HepG2 (cell line): ENCODE measurements around the gene THADA. TPM values are rescaled to one million over a fixed set of nuclear protein-coding genes. Genes with fewer than 3 reads are reported as not detected.

ENCODE experiments used
- ARHGAP35 ChIP-seq: sonication (generic); formaldehyde crosslinking; IDR thresholded peaks from 2 replicates; pipeline ENCODE4 v1.9.0; 2022; ENCODE audit warnings: mild to moderate bottlenecking, inconsistent platforms, moderate library complexity, missing genetic modification reagents, borderline replicate concordance
- ARID2 ChIP-seq: sonication (generic); formaldehyde crosslinking; IDR thresholded peaks from 2 replicates; pipeline ENCODE4 v1.8.1; 2022; ENCODE audit warnings: mild to moderate bottlenecking, missing genetic modification reagents, borderline replicate concordance
- ATF1 ChIP-seq: IDR thresholded peaks from 2 replicates; pipeline ENCODE4 v1.6.1; 2016; ENCODE audit warnings: mild to moderate bottlenecking, control low read depth
- CEBPG ChIP-seq: IDR thresholded peaks from 2 replicates; pipeline ENCODE4 v1.6.1; 2016
- FOXP1 ChIP-seq, 2 experiments: fragments of 450-650 bp in 1 of 2; IDR thresholded peaks; 2 replicates each; pipeline ENCODE4 v1.6.1; 2017 to 2018; ENCODE audit warnings: antibody characterized with exemption in 1 of 2
- HMGA1 ChIP-seq: sonication (generic); formaldehyde crosslinking; conservative IDR thresholded peaks from 2 replicates; pipeline ENCODE4 v1.4.0; 2020; ENCODE audit warnings: missing genetic modification reagents
- ISL2 ChIP-seq: sonication (generic); formaldehyde crosslinking; IDR thresholded peaks from 2 replicates; pipeline ENCODE4 v1.5.0; 2020; ENCODE audit warnings: missing genetic modification reagents
- NR2F6 ChIP-seq, 2 experiments: IDR thresholded peaks; 2 replicates each; pipeline ENCODE4 v1.6.1; 2016; ENCODE audit warnings: antibody characterized with exemption in 1 of 2, mild to moderate bottlenecking in 1 of 2
- SOX5 ChIP-seq: IDR thresholded peaks from 2 replicates; pipeline ENCODE4 v1.6.1; 2016; ENCODE audit warnings: borderline replicate concordance
- TBL1XR1 ChIP-seq: fragments of 150-350 bp; IDR thresholded peaks from 2 replicates; pipeline ENCODE4 v1.6.1; 2014; ENCODE audit warnings: borderline replicate concordance, low read length; ENCODE audit not compliant: partially characterized antibody
- ZNF616 ChIP-seq: sonication (generic); formaldehyde crosslinking; IDR thresholded peaks from 2 replicates; pipeline ENCODE4 v1.5.0; 2020; ENCODE audit warnings: low read depth, mild to moderate bottlenecking, missing genetic modification reagents
- ZNF674 ChIP-seq: sonication (generic); formaldehyde crosslinking; IDR thresholded peaks from 2 replicates; pipeline ENCODE4 v1.5.0; 2020; ENCODE audit warnings: low read depth, mild to moderate bottlenecking, missing genetic modification reagents
- ZNF7 ChIP-seq: IDR thresholded peaks from 2 replicates; pipeline ENCODE4 v1.6.1; 2016; ENCODE audit warnings: missing biosample characterization, missing genetic modification reagents
- ZNF768 ChIP-seq: sonication (generic); formaldehyde crosslinking; IDR thresholded peaks from 2 replicates; pipeline ENCODE4 v1.4.0; 2020; ENCODE audit warnings: missing genetic modification reagents
- ZSCAN25 ChIP-seq: sonication (generic); formaldehyde crosslinking; IDR thresholded peaks from 2 replicates; pipeline ENCODE4 v1.8.0; 2022; ENCODE audit warnings: mild to moderate bottlenecking, missing genetic modification reagents
- polyA plus RNA-seq, 8 experiments: library from polyadenylated mRNA; depleted of rRNA in 3 of 8; stranded (reverse) in 7 of 8; unstranded in 1 of 8; fragments of >200 nt; fragmentation: Illumina TruSeq in 4 of 8; extraction: Trizol in 4 of 8; gene quantifications; 2 replicates each; pipeline versions ENCODE4 v1.2.1 to v1.2.3, GENCODE V29; 2011 to 2016; ENCODE audit warnings: low read depth in 4 of 8, missing spikeins in 1 of 8, mixed read lengths in 1 of 8; ENCODE audit not compliant: insufficient read depth in 1 of 8
- total RNA-seq, 5 experiments: library from RNA; depleted of rRNA; stranded (reverse); fragments of >200 nt; fragmentation: Illumina TruSeq; extraction: Trizol; gene quantifications; 2 replicates each; pipeline ENCODE4 v1.2.3, GENCODE V29; 2016; ENCODE audit warnings: low read depth in 1 of 5
- TF ChIP-seq, protein P1 (sequence below): sonication (generic); formaldehyde crosslinking; IDR thresholded peaks from 2 replicates; pipeline ENCODE4 v1.5.0; 2020; ENCODE audit warnings: missing genetic modification reagents
- TF ChIP-seq, protein P2 (sequence below): sonication (generic); formaldehyde crosslinking; IDR thresholded peaks from 2 replicates; pipeline ENCODE4 v1.4.0; 2020; ENCODE audit warnings: missing genetic modification reagents
- TF ChIP-seq, protein P3 (sequence below): sonication (generic); formaldehyde crosslinking; IDR thresholded peaks from 2 replicates; pipeline ENCODE4 v1.4.0; 2020; ENCODE audit warnings: missing genetic modification reagents
- TF ChIP-seq, protein P4 (sequence below): sonication (generic); formaldehyde crosslinking; IDR thresholded peaks from 2 replicates; pipeline ENCODE4 v1.5.1; 2020; ENCODE audit warnings: mild to moderate bottlenecking, missing genetic modification reagents, borderline replicate concordance

THADA gene
- total and polyA plus RNA-seq, 2 of the 13 experiments (the other 11 are each of a cell fraction or from before 2014, with no cell fraction given), result 12.7 to 21.7 TPM

DNA sequence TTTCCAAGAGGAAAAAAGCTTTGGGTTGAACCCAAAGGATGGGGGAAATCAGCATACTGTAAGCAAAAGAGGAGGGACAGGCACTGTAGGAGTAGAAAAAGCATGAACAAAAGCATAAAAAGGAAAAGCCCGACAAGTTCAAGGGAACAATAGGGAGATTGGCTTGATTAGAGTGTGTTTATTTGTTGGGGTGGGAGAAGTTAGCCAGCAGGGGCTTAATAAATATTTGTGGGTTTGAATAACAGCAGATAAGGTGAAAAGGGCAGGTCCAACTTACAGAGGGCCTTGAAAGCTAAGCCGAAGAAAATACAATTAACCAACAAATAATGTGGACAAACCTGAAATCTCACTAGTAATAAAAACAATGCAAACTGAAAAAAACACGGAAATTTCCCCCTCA, 126.7 kb downstream of the THADA start (continued):
- no peak for TF ChIP-seq FOXP1 (IDR thresholded peaks at IDR 0.05)
- peak; percentile 89 for TF ChIP-seq FOXP1 (CRISPR knock-in tag; IDR thresholded peaks at IDR 0.05)
- no peak for TF ChIP-seq CEBPG (CRISPR knock-in tag)
- TF ChIP-seq SOX5 (CRISPR knock-in tag), result peak; percentile 95
- no peak for TF ChIP-seq HMGA1 (CRISPR knock-in tag)
- TF ChIP-seq TBL1XR1, result no peak
- TF ChIP-seq, protein P1, sequence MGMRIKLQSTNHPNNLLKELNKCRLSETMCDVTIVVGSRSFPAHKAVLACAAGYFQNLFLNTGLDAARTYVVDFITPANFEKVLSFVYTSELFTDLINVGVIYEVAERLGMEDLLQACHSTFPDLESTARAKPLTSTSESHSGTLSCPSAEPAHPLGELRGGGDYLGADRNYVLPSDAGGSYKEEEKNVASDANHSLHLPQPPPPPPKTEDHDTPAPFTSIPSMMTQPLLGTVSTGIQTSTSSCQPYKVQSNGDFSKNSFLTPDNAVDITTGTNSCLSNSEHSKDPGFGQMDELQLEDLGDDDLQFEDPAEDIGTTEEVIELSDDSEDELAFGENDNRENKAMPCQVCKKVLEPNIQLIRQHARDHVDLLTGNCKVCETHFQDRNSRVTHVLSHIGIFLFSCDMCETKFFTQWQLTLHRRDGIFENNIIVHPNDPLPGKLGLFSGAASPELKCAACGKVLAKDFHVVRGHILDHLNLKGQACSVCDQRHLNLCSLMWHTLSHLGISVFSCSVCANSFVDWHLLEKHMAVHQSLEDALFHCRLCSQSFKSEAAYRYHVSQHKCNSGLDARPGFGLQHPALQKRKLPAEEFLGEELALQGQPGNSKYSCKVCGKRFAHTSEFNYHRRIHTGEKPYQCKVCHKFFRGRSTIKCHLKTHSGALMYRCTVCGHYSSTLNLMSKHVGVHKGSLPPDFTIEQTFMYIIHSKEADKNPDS, result no peak
- no peak for TF ChIP-seq ARHGAP35 (CRISPR knock-in tag)
- no peak for TF ChIP-seq ARID2 (CRISPR knock-in tag)
- TF ChIP-seq ZSCAN25 (CRISPR knock-in tag), result 0 out of 2 replicates have a peak, but pooled peaks have one; percentile 31
- TF ChIP-seq ISL2 (CRISPR knock-in tag), result peak; percentile 74
- TF ChIP-seq, protein P2, sequence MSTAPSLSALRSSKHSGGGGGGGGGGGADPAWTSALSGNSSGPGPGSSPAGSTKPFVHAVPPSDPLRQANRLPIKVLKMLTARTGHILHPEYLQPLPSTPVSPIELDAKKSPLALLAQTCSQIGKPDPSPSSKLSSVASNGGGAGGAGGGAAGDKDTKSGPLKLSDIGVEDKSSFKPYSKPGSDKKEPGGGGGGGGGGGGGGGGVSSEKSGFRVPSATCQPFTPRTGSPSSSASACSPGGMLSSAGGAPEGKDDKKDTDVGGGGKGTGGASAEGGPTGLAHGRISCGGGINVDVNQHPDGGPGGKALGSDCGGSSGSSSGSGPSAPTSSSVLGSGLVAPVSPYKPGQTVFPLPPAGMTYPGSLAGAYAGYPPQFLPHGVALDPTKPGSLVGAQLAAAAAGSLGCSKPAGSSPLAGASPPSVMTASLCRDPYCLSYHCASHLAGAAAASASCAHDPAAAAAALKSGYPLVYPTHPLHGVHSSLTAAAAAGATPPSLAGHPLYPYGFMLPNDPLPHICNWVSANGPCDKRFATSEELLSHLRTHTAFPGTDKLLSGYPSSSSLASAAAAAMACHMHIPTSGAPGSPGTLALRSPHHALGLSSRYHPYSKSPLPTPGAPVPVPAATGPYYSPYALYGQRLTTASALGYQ (CRISPR knock-in tag), result peak; percentile 43
- no peak for TF ChIP-seq ZNF7 (CRISPR knock-in tag)
- TF ChIP-seq, protein P3, sequence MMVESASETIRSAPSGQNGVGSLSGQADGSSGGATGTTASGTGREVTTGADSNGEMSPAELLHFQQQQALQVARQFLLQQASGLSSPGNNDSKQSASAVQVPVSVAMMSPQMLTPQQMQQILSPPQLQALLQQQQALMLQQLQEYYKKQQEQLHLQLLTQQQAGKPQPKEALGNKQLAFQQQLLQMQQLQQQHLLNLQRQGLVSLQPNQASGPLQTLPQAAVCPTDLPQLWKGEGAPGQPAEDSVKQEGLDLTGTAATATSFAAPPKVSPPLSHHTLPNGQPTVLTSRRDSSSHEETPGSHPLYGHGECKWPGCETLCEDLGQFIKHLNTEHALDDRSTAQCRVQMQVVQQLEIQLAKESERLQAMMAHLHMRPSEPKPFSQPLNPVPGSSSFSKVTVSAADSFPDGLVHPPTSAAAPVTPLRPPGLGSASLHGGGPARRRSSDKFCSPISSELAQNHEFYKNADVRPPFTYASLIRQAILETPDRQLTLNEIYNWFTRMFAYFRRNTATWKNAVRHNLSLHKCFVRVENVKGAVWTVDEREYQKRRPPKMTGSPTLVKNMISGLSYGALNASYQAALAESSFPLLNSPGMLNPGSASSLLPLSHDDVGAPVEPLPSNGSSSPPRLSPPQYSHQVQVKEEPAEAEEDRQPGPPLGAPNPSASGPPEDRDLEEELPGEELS (CRISPR knock-in tag), result peak; percentile 89
- no peak for TF ChIP-seq ZNF674 (CRISPR knock-in tag)
- TF ChIP-seq, protein P4, sequence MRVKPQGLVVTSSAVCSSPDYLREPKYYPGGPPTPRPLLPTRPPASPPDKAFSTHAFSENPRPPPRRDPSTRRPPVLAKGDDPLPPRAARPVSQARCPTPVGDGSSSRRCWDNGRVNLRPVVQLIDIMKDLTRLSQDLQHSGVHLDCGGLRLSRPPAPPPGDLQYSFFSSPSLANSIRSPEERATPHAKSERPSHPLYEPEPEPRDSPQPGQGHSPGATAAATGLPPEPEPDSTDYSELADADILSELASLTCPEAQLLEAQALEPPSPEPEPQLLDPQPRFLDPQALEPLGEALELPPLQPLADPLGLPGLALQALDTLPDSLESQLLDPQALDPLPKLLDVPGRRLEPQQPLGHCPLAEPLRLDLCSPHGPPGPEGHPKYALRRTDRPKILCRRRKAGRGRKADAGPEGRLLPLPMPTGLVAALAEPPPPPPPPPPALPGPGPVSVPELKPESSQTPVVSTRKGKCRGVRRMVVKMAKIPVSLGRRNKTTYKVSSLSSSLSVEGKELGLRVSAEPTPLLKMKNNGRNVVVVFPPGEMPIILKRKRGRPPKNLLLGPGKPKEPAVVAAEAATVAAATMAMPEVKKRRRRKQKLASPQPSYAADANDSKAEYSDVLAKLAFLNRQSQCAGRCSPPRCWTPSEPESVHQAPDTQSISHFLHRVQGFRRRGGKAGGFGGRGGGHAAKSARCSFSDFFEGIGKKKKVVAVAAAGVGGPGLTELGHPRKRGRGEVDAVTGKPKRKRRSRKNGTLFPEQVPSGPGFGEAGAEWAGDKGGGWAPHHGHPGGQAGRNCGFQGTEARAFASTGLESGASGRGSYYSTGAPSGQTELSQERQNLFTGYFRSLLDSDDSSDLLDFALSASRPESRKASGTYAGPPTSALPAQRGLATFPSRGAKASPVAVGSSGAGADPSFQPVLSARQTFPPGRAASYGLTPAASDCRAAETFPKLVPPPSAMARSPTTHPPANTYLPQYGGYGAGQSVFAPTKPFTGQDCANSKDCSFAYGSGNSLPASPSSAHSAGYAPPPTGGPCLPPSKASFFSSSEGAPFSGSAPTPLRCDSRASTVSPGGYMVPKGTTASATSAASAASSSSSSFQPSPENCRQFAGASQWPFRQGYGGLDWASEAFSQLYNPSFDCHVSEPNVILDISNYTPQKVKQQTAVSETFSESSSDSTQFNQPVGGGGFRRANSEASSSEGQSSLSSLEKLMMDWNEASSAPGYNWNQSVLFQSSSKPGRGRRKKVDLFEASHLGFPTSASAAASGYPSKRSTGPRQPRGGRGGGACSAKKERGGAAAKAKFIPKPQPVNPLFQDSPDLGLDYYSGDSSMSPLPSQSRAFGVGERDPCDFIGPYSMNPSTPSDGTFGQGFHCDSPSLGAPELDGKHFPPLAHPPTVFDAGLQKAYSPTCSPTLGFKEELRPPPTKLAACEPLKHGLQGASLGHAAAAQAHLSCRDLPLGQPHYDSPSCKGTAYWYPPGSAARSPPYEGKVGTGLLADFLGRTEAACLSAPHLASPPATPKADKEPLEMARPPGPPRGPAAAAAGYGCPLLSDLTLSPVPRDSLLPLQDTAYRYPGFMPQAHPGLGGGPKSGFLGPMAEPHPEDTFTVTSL (CRISPR knock-in tag), result peak; percentile 45; the same call in 1 of the 2 replicates
- peak; percentile 47; the same call in 1 of the 2 replicates for TF ChIP-seq NR2F6 (IDR thresholded peaks at IDR 0.05)
- peak; percentile 58; the same call in 1 of the 2 replicates for TF ChIP-seq NR2F6 (CRISPR knock-in tag; IDR thresholded peaks at IDR 0.05)
- no peak for TF ChIP-seq ZNF616
- no peak for TF ChIP-seq ATF1 (CRISPR knock-in tag)
- no peak for TF ChIP-seq ZNF768 (CRISPR knock-in tag)
